SIG-M5 (cell line): Measurements from ENCODE around the gene SLC25A4.
"Not testable (repeated sequence)": the region's sequence is repeated elsewhere in the genome, so short reads cannot be mapped to it uniquely, and the experiment has no call there.

Experiments
- DNase-seq: peaks from one replicate; lab custom pipeline; 2025; lab: John Stamatoyannopoulos, UW

Gene SLC25A4

DNA sequence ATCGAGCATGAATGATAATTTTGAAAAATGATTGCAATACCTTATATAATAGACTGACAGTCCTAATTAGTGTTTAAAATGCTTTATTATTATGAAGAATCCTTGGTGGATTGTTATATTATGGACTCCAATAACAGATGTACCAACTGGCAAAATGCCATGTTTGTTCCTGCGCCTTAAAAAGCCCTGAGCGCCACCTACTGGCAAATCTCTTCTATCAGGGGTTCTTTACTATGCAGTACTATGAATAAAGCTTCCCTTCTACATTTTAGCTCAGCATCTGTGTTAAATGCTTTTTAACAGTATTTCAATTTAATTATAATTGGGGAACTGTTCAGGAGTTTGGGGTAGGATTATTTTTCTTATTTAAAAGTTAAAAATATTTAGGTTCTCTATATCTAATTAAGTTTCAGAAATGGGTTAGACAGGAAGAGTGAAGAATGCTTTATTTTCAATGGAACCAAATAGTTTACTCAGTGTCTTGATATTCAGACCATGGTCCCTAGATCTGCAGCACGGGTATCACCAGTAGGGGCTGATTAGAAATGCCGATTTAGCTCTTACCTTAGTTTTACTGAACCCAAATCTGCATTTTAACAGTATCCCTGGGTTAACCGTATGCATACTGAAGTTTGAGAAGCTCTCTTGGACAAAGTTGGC, 40.7 kb downstream of the SLC25A4 start:
- peak; percentile 19 for DNase-seq

DNA sequence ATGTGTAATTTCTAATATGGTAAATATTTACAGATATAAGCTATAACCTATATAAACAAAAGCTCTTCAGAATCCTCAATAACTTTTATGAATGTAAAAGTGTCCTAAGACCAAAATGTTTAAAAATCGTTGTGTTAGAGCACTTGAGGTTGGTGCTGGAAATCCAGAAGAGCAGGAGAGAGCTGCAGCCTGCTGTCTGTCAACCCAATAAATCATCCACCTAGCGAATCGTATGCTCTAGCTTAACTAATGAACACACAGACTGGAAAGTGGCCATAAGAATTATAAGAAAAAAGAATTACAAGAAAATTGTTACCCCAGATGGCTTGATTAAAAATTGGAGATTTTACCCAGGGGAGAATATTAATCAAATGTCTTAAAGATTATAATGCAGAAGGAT, 43.7 kb downstream of the SLC25A4 start:
- DNase-seq = no peak

DNA sequence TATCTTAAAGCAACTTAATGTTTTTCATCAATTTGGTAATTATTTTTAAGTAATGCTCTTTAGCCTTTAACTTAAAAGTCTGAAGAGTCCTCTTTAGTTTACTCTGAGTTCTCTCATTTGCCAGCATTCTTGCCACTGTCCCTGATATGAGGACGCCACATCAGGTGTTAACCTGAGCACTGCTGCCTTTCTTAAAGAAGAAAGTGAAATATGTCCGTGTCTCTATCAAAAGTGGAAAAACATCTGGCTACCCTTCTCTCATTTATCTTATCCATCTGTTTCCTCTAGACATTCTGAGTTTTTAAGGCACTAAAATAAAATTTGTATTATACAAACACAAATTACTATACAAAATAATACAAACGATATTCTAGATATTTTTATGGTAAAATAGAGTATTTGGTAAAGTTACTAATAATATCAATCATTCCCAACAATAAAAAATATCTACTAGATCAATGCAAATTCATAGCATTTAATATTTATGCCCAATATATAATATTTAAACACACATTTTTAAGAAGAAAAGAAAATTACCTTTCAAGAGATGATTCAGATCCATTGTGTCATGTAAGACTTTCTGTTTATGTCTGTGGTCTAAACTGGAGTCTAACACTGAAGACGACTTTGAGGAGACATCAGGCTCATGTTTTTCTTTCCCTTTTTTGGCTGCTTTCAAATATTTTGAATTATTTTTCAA, 46.7 kb downstream of the SLC25A4 start:
- DNase-seq = no peak

DNA sequence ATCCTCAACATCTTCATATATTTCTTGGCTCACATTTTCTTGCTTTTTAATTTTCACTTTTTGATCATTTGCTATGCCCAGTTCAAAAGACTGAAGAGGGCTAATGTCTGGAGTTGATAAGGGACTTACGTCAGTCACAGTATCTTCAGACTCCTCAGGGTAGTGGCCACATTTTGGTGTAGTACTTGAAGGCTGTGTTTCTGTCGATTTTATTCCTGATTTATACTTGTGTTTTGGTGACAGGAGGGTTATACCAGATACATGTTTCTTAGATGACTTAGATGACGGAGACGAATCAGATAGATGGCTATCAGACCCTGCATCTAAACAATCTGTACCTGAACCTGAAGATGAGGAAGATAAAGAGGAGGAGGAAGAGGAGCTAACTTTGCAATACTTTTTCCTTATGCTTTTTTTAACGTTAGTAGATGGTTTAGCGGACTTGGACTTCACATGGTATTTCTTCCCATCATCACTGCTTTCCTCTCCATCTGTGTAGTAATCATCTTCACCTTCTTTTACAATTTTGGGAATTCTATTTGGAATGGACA, 47.3 kb downstream of the SLC25A4 start:
- DNase-seq = no peak

DNA sequence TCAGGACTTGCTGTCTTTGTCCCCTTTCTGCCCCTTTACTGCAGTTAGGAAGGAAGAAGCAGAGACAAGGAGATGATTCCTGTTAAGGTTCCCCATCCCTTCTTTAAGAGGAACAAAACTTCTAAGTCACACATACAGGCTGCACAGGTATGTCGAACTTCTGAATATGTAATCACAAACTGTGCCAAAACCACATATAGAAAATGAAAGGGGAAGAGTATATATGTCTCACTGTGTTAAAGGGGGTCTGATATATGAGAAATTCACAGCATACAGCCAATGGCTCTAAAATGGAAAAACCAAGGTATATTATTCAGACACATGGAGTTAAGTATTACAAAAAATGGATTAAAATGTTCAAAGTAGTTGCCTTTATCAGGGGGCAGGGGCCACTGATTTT, 49.0 kb downstream of the SLC25A4 start:
- no peak for DNase-seq

DNA sequence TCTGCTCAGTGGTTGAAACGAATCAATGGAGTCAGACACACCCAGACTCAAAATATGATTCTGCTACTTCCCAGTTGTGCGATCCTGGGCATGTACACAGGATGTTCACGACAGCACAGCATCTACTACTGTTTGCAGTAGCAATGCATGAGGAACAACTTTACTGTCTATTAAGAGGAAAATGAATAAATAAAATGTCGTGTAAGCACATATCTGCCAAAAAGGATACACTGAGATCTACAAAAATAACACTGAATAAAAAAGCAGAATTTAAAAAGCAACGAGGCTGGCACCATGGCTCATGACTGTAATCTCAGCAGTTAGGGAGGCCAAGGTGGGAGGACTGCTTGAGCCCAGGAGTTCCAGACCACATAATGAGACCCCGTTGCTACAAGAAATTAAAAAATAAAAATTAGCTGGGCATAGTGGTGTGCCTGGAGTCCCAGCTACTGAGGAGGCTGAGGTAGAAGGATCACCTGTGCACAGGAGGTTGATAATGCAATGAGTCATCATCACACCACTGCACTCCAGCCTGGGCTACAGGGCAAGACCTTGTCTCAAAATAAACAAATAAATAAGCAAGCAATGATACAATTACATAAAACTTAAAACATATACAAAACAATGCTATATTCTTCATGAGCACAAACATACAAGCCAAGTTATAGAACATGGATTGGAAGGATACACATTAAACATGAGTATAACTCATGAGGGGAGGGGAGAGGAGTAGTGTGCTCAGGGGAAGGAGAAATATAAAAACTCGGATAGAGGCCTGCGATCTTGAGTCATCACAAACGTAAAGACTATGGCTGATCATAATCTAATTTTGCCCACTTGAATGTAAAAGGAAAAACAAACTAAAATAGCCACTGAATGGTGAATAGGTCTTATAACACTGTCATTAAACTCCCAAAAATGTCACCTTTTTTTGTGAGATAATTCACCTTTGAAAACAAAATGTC, 52.1 kb downstream of the SLC25A4 start:
- DNase-seq = no peak

DNA sequence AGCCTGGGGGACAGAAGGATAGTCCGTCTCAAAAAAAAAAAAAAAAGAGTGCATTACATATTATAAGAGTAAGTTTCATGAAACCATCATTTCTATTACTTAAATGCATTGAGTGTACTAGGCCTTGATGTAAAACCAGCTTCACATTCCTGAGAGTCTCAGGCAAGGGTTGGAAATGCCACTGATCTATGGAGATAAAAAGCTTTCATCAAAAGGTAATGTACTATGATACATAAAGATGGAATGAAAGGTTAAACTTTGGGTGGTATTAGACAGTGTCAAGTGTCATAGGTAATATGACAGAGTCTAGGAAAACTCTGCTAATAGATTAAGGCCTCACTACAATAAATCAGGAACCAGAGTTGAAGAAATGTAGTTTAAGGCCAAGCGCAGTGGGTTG, 53.4 kb downstream of the SLC25A4 start:
- DNase-seq = no peak

DNA sequence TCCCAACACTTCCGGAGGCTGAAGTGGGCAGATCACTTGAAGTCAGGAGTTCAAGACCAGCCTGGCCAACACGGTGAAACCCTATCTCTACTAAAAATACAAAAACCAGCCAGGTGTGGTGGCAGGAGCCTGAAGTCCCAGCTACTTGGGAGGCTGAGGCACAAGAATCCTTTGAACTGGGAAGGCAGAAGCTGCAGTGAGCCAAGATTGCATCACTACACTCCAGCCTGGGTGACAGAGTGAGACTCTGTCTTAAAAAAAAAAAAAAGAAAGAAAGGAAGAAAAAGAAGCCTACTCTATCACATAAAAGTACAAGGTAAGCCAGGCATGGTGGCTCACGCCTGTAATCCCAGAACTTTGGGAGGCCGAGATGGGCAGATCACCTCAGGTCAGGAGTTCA, 55.1 kb downstream of the SLC25A4 start:
- not testable (repeated sequence) for DNase-seq
